SK-N-SH (cell line): ENCODE results near the gene LMBR1. TPM values are rescaled to one million over a fixed set of nuclear protein-coding genes. Genes with fewer than 3 reads are reported as not detected.

Source experiments
- CTCF ChIA-PET: fragments of 300-600, 350-600 bp; formaldehyde crosslinking; extraction: SDS; loops from one replicate; lab custom pipeline; 2021; lab: Yijun Ruan, JAX
- POLR2A ChIA-PET: fragments of 350-600 bp; sonication (Branson Sonifier 250); formaldehyde crosslinking; extraction: SDS; loops from one replicate; lab custom pipeline; 2020; ENCODE audit warnings: antibody characterized with exemption, inconsistent platforms; lab: Yijun Ruan, JAX
- DNase-seq: peaks from one replicate; pipeline ENCODE4 v3.0.0; 2012
- H2AFZ ChIP-seq: fragments of 200-600 bp; sonication (generic); 2 replicates; pipeline ENCODE4 v1.8.1; 2016; ENCODE audit warnings: antibody characterized with exemption, mild to moderate bottlenecking, low read depth
- H3F3A ChIP-seq: fragments of 200-600 bp; sonication (generic); replicated peaks from 2 replicates; pipeline ENCODE3; 2016; ENCODE audit warnings: antibody characterized with exemption, mild to moderate bottlenecking; ENCODE audit not compliant: insufficient read depth
- H3K27ac ChIP-seq, 2 experiments: fragments of 200-500 bp in 1 of 2; fragments of 200-600 bp in 1 of 2; sonication (Bioruptor generic) in 1 of 2; sonication (generic), shearing (Covaris generic) in 1 of 2; 2 replicates each; pipeline versions ENCODE4 v1.5.1 to v1.6.1; 2014 to 2016; ENCODE audit warnings: low read depth in 2 of 2, inconsistent platforms in 1 of 2, low read length in 1 of 2, mild to moderate bottlenecking in 1 of 2, mixed read lengths in 1 of 2
- H3K27me3 ChIP-seq: fragments of 200-600 bp; sonication (generic), shearing (Covaris generic); 2 replicates; pipeline ENCODE4 v1.6.1; 2016; ENCODE audit warnings: mixed run types; ENCODE audit not compliant: insufficient read depth
- H3K36me3 ChIP-seq, 2 experiments: fragments of 200-500 bp in 1 of 2; fragments of 200-600 bp in 1 of 2; sonication (Bioruptor generic) in 1 of 2; sonication (generic) in 1 of 2; replicated peaks in 1 of 2; 2 replicates each; pipeline versions ENCODE3 to v1.5.1; 2014 to 2016; ENCODE audit warnings: low read length in 1 of 2, mild to moderate bottlenecking in 1 of 2; ENCODE audit not compliant: insufficient read depth in 2 of 2, control insufficient read depth in 1 of 2
- H3K4me1 ChIP-seq, 2 experiments: fragments of 200-500 bp in 1 of 2; fragments of 200-600 bp in 1 of 2; sonication (Bioruptor generic) in 1 of 2; sonication (generic), shearing (Covaris generic) in 1 of 2; 2 replicates each; pipeline versions ENCODE4 v1.5.1 to v1.6.1; 2014 to 2016; ENCODE audit warnings: low read depth in 1 of 2, low read length in 1 of 2, mixed run types in 1 of 2; ENCODE audit not compliant: insufficient read depth in 2 of 2, control insufficient read depth in 1 of 2
- H3K4me2 ChIP-seq: fragments of 200-600 bp; sonication (generic), shearing (Covaris generic); 2 replicates; pipeline ENCODE4 v1.6.1; 2017; ENCODE audit warnings: mixed run types
- H3K4me3 ChIP-seq, 2 experiments: fragments of 200-500 bp in 1 of 2; fragments of 200-600 bp in 1 of 2; sonication (Bioruptor generic) in 1 of 2; sonication (generic), shearing (Covaris generic) in 1 of 2; 2 replicates each; pipeline versions ENCODE4 v1.5.1 to v1.8.1; 2014 to 2016; ENCODE audit warnings: low read depth in 2 of 2, inconsistent platforms in 1 of 2, low read length in 1 of 2, mild to moderate bottlenecking in 1 of 2, mixed read lengths in 1 of 2, moderate library complexity in 1 of 2
- H3K79me2 ChIP-seq: fragments of 200-600 bp; sonication (generic); 2 replicates; pipeline ENCODE4 v1.8.1; 2017; ENCODE audit warnings: mild to moderate bottlenecking; ENCODE audit not compliant: insufficient read depth
- H3K9ac ChIP-seq: fragments of 200-600 bp; sonication (generic); 2 replicates; pipeline ENCODE4 v1.6.1; 2017; ENCODE audit warnings: mixed run types
- H3K9me2 ChIP-seq: fragments of 200-600 bp; sonication (generic); 2 replicates; pipeline ENCODE4 v1.6.1; 2017; ENCODE audit warnings: mixed run types
- H3K9me3 ChIP-seq: fragments of 200-600 bp; sonication (generic); 2 replicates; pipeline ENCODE4 v1.6.1; 2017; ENCODE audit warnings: mixed run types, mild to moderate bottlenecking, moderate library complexity
- H4K20me1 ChIP-seq: fragments of 200-600 bp; sonication (generic); 2 replicates; pipeline ENCODE4 v1.6.1; 2017; ENCODE audit warnings: mild to moderate bottlenecking, mixed run types; ENCODE audit not compliant: insufficient read depth
- ELF1 ChIP-seq: IDR thresholded peaks from 2 replicates; pipeline ENCODE4 v1.4.0; 2012
- EP300 ChIP-seq, 2 experiments: IDR thresholded peaks; 2 replicates each; pipeline versions ENCODE4 v1.4.0 to v1.6.1; 2012; ENCODE audit warnings: borderline replicate concordance in 1 of 2, low read depth in 1 of 2, low read length in 1 of 2
- FOSL2 ChIP-seq: IDR thresholded peaks from 2 replicates; pipeline ENCODE4 v1.4.0; 2012; ENCODE audit warnings: low read depth, mild to moderate bottlenecking, moderate library complexity, borderline replicate concordance
- FOXM1 ChIP-seq: IDR thresholded peaks from 2 replicates; pipeline ENCODE4 v1.4.0; 2012; ENCODE audit warnings: low read depth, mild to moderate bottlenecking
- GABPA ChIP-seq: IDR thresholded peaks from 2 replicates; pipeline ENCODE4 v1.4.0; 2012; ENCODE audit warnings: low read depth, mild to moderate bottlenecking
- GATA2 ChIP-seq: sonication (generic); formaldehyde crosslinking; IDR thresholded peaks from 2 replicates; pipeline ENCODE4 v1.5.0; 2020; ENCODE audit warnings: mild to moderate bottlenecking, missing genetic modification reagents
- IRF3 ChIP-seq: fragments of 150-350 bp; IDR thresholded peaks from 2 replicates; pipeline ENCODE4 v1.6.1; 2016; ENCODE audit warnings: mild to moderate bottlenecking, low read depth, low read length
- JUND ChIP-seq: IDR thresholded peaks from 2 replicates; pipeline ENCODE4 v1.4.0; 2012
- RCOR1 ChIP-seq: fragments of 150-350 bp; IDR thresholded peaks from 2 replicates; pipeline ENCODE4 v1.6.1; 2017; ENCODE audit warnings: antibody characterized with exemption, low read length
- REST ChIP-seq: IDR thresholded peaks from 2 replicates; pipeline ENCODE4 v1.6.1; 2012; ENCODE audit warnings: mild to moderate bottlenecking, low read depth, low read length, moderate library complexity
- RXRA ChIP-seq: IDR thresholded peaks from 2 replicates; pipeline ENCODE4 v1.4.0; 2012; ENCODE audit warnings: low read depth, mild to moderate bottlenecking, borderline replicate concordance
- SIN3A ChIP-seq: IDR thresholded peaks from 2 replicates; pipeline ENCODE4 v1.6.1; 2012; ENCODE audit warnings: low read depth, mild to moderate bottlenecking, low read length, moderate library complexity, borderline replicate concordance
- TEAD4 ChIP-seq: IDR thresholded peaks from 2 replicates; pipeline ENCODE4 v1.4.0; 2012; ENCODE audit warnings: mild to moderate bottlenecking, borderline replicate concordance; ENCODE audit not compliant: insufficient read depth
- WGBS: methylation state at CpG from one replicate; pipeline ENCODE4 v1.1.6; 2017; ENCODE audit warnings: low lambda C conversion rate; 5-methylcytosine and 5-hydroxymethylcytosine counted together
- polyA plus RNA-seq, 3 experiments: library from polyadenylated mRNA; depleted of rRNA; stranded (reverse); fragments of >200 nt; gene quantifications; 2 replicates each; pipeline ENCODE4 v1.2.3, GENCODE V29; 2012

The LMBR1 gene
- polyA plus RNA-seq, 1 of the 3 experiments (the other 2 are of a cell fraction): 24.6 TPM

GRCh38 chr7:156833312-156833711, 59.7 kb downstream of the LMBR1 start:
- Histone ChIP-seq H3K79me2 (no peaks in the 10 kb centered on the region), H3K9ac (no peak overlapping the region), H3F3A (peaks cover 10% of the 10 kb centered on the region), H3K9me2 (no peaks in the 10 kb centered on the region), H3K27ac (no peak overlapping the region), H3K36me3 (peaks cover 14 to 24% of the 10 kb centered on the region in 2 experiments), H3K4me3 (no peak overlapping the region), H3K27me3 (no peaks in the 10 kb centered on the region), H3K9me3 (no peaks in the 10 kb centered on the region), H3K4me1 (no peaks in the 10 kb centered on the region), H3K4me2 (no peak overlapping the region), H2AFZ (no peak overlapping the region), H4K20me1 (no peaks in the 10 kb centered on the region)
- ChIA-PET CTCF (no interaction called here), POLR2A (no interaction called here)
- no peak for DNase-seq
- TF ChIP-seq REST: no peak
- no peak for TF ChIP-seq IRF3
- 94% methylated on average over 4 of the region's 4 CpGs for WGBS

GRCh38 chr7:156832195-156832877, 60.6 kb downstream of the LMBR1 start:
- CTCF ChIA-PET: interaction anchor here (0.6 to 1.3 kb wide), 3 partner anchors 38 to 263 kb away, joined by 3 read pairs; no protein-coding TSS in a partner anchor

More at GRCh38 chr7:156832195-156832877, 60.6 kb downstream of the LMBR1 start:
- Histone ChIP-seq H3K36me3 (peaks cover 14 to 24% of the 10 kb centered on the region in 2 experiments), H3F3A (peaks cover 13% of the 10 kb centered on the region), H3K27ac (no peak overlapping the region), H2AFZ (no peak overlapping the region), H3K4me1 (no peaks in the 10 kb centered on the region), H3K27me3 (no peaks in the 10 kb centered on the region), H3K9ac (no peak overlapping the region), H3K79me2 (no peaks in the 10 kb centered on the region), H4K20me1 (no peaks in the 10 kb centered on the region), H3K9me2 (no peaks in the 10 kb centered on the region), H3K4me3 (no peak overlapping the region)
- DNase-seq: no peak
- POLR2A ChIA-PET: no interaction called here
- 87% methylated on average over 1 of the region's 1 CpG for WGBS
- no peak for TF ChIP-seq SIN3A
- TF ChIP-seq TEAD4: no peak
- TF ChIP-seq JUND: no peak
- TF ChIP-seq GABPA: no peak
- TF ChIP-seq FOXM1: no peak
- TF ChIP-seq RXRA: no peak
- no peak for TF ChIP-seq ELF1
- TF ChIP-seq GATA2 (CRISPR knock-in tag): no peak
- no peak for TF ChIP-seq EP300 (IDR thresholded peaks at IDR 0.05; ENCODE audit: borderline replicate concordance in 1 of 2, low read depth in 1 of 2, low read length in 1 of 2)
- no peak for TF ChIP-seq FOSL2
- TF ChIP-seq RCOR1: no peak
- TF ChIP-seq, all 33 proteins: peak for 0
- Histone ChIP-seq H3K4me2 (no peak overlapping the region), H3K9me3 (no peaks in the 10 kb centered on the region)
